Choroid plexus epithelial cell (primary cell): ENCODE measurements around the gene CD5L.
A peak's percentile ranks its signal among the peaks of the same experiment; 100 is the strongest.

ENCODE experiments used
- DNase-seq: peaks from one replicate; pipeline ENCODE4 v3.0.0-alpha.2; 2010; ENCODE audit warnings: low read depth
- H3K4me3 ChIP-seq: 2 replicates; pipeline ENCODE4 v1.5.1; 2011; ENCODE audit warnings: low read depth, mild to moderate bottlenecking, control low read depth, low read length, moderate library complexity
- CTCF ChIP-seq: conservative IDR thresholded peaks from 2 replicates; pipeline ENCODE4 v1.5.1; 2011; ENCODE audit warnings: low read depth, mild to moderate bottlenecking, control low read depth, inconsistent platforms, low read length, moderate library complexity

CD5L gene

DNA sequence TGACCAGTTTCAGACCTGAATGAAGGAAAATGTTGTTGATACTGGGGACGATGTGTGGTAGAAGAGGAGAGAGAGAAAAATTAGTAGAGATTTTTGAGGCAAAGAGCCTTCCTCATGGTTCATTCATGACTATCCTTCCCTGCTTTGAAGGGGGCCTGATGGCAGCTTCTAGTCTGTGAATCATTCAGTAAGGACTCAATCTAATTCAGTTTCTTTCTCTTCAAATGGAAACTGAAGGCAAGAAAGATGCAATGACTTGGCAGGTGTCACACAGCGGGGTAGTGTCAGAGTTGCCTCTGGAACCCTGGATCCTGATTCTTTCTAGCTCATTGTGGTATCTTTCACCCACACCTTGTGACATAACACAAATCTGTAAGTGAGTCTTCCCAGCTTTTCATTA is 14.9 kb upstream of the CD5L start:
- no peak for TF ChIP-seq CTCF
- DNase-seq, result no peak
- H3K4me3 ChIP-seq, result no peak overlapping the region

DNA sequence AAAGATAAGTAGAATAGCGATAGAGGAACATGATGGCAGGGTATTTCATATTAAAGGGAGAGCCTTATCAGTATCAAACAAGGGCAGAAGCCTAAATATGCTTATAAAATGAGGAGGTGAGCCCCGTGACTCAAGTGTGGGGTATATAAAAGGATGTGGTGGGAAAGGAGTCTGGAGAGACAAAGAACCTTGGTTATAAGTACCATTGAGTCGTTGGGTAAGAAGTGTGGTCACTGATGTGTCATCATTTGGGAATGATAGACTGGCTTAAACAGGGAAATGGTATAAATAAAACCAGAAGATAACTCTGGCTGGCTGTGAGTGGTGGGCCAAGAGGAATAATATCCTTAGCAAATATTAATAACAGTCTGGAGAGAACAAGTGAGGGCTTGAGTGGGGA is 10.9 kb upstream of the CD5L start:
- DNase-seq, result peak; percentile 2

DNA sequence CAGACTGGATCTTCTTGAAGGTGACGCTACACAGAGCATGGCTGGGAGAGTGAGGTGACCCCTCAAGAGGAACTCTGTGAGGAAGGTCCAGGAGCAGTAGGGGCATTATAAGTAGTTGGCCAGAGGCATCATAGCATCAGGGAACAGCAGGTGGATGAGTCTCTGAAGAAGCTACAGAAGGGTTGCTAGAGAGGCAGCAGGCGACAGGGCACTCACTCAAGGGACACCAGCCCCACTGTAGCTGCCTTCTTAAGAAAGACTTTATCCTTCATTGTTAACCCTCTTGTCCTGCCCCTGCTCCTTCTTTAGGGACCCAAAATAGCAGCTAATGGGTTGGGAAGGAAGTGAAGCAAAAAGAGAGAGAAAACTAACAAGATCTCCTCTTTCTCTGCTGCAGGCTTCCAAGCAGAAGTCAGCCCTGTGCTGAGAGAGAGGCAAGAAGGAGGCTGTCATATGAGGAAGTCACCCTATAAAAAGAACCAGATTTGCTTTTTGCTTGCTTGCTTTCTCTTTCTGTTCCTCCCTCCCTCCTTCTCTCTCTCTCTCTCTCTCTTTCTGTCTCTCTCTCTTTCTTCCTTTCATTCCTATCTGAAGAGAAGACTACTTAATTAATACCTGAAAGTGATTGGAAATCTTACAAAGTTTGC is 7.7 kb upstream of the CD5L start:
- H3K4me3 ChIP-seq, result no peak overlapping the region
- TF ChIP-seq CTCF, result no peak
- DNase-seq, result no peak

More for the DNA sequence above, 10.9 kb upstream of the CD5L start:
- no peak for TF ChIP-seq CTCF
- H3K4me3 ChIP-seq, result no peak overlapping the region

- H3K4me3 ChIP-seq, result no peak overlapping the region
- no peak for TF ChIP-seq CTCF
- no peak for DNase-seq
Measured at GRCh38 chr1:157844089-157844830, 2.7 kb upstream of the CD5L start.

- TF ChIP-seq CTCF, result no peak
- no peak for DNase-seq
Measured at GRCh38 chr1:157842939-157843338, 1.3 kb upstream of the CD5L start.

DNA sequence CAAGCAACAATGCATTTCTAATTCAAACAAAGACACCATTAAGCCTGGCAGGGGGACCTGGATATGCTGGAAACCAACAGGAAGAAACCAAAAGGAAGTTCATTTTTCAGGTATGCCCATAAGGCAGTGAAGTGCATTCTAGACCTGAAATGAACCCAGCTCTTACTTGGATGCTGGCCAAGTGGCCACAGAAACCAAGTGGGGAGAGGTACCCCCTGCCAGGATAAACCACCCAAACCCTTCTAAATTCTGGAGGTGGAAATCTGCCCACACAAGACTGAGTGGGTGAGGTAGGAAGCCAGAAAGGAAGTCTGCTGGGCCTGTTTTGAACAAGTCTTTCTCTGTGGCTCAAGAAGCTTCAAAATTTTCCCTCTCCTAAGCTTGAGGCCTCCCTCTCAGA is 2.6 kb downstream of the CD5L start:
- no peak for DNase-seq
- H3K4me3 ChIP-seq, result no peak overlapping the region
- no peak for TF ChIP-seq CTCF

More at GRCh38 chr1:157842939-157843338, 1.3 kb upstream of the CD5L start:
- H3K4me3 ChIP-seq, result no peak overlapping the region

DNA sequence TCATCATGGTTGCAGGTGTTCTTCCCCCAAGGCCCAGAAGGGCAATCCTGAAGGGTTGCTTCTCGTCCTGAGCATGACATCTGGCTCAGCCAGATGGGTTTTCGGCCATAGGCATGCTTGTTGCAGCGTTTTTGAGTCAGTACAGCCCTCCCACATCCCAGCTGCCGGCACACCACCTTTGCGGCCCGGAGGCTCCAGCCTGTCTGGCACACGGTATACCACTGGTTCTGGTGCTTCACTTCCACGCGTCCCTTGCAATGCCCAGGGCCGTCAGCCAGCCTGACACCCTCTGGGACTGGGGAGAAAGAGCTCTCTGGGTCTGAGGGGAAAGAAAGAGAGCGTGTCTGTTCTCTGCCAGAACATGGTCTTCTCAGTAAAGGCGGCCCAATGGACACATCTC is 7.2 kb downstream of the CD5L start:
- no peak for TF ChIP-seq CTCF
- no peak overlapping the region for H3K4me3 ChIP-seq
- DNase-seq, result no peak
